Tibial nerve (tissue), 3 donors: ENCODE measurements around the gene TJP3.
"Not testable (repeated sequence)": the region's sequence is repeated elsewhere in the genome, so short reads cannot be mapped to it uniquely, and the experiment has no call there.

Source experiments
- EP300 ChIP-seq, 2 donors: sonication (generic); formaldehyde crosslinking; IDR thresholded peaks; one replicate each; pipeline ENCODE4 v1.6.1; 2017; ENCODE audit warnings: antibody characterized with exemption in 2 of 2, mild to moderate bottlenecking in 1 of 2
- POLR2A ChIP-seq, 2 donors: fragments of 450-650 bp; IDR thresholded peaks; one replicate each; pipeline ENCODE4 v1.6.1; 2017; ENCODE audit warnings: antibody characterized with exemption in 2 of 2, mild to moderate bottlenecking in 2 of 2, moderate library complexity in 2 of 2

DNA sequence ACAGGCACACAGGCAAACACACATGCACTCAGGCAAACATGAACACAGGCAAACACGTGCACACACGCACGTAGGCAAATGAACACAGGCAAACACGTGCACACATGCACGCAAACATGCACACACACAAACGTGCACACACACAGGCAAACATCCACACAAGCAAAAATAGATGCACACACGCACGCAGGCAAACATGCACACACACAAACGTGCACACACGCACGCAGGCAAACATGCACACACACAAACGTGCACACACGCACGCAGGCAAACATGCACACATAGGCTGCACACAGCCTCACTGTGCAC lies 41.7 kb upstream of the TJP3 start:
- not testable (repeated sequence) for TF ChIP-seq POLR2A, EP300 (IDR thresholded peaks at IDR 0.05)
